Airway epithelial cell (primary cell): Measurements from ENCODE around the gene KCNJ15. TPM values are rescaled to one million over a fixed set of nuclear protein-coding genes. Genes with fewer than 3 reads are reported as not detected.

Experiments
- total RNA-seq: library from RNA; depleted of rRNA; stranded (reverse); fragments of >200 nt; gene quantifications from 2 replicates; pipeline ENCODE4 v1.2.3, GENCODE V29; 2015

KCNJ15 gene
- 21.1 and 27.5 TPM in 2 replicates for total RNA-seq

GRCh38 chr21:38256599-38257302 lies at the start of gene KCNJ15:
TSS of gene KCNJ15 (plus strand) at chr21:38256991. CDS start at chr21:38299262, 42,271 bp downstream.

Other genes starting within 250 kb of the KCNJ15 start
- gene ERG, start 241.5 kb downstream of the KCNJ15 start, total RNA-seq: 0.14 TPM in 1 of 2 replicates, not detected in the other